ENCODE measurements around the gene TNFAIP3. TPM values are rescaled to one million over a fixed set of nuclear protein-coding genes. Genes with fewer than 3 reads are reported as not detected.
A peak's percentile ranks its signal among the peaks of the same experiment; 100 is the strongest.
"Not testable (repeated sequence)": the region's sequence is repeated elsewhere in the genome, so short reads cannot be mapped to it uniquely, and the experiment has no call there.

TNFAIP3 gene
- total and polyA plus RNA-seq, 7 experiments from 2014 or later, result 66.6 to 2,915 (median 140) TPM

GRCh38 chr6:137882225-137882961, 15.3 kb downstream of the TNFAIP3 start:
- Mint-ChIP-seq H3K36me3 (peaks cover 7 to 53% (median 32%) of the 10 kb centered on the region in 5 donors), H3K4me1 (peaks cover 30 to 71% (median 63%) of the 10 kb centered on the region in 7 donors), H3K4me3 (peak overlapping the region in 9 of 10 donors; percentile 18 to 75 (median 52)), H3K9me3 (peaks cover 0 to 54% (median 0%) of the 10 kb centered on the region in 11 donors), H3K27me3 (no peaks in the 10 kb centered on the region), H3K27ac (peak overlapping the region; percentile 81 to 92 (median 90))
- intact Hi-C loops (cut with micrococcal nuclease), result loop anchor here (2.0 kb wide), 2 partner anchors 46 to 62 kb away; no protein-coding TSS in a partner anchor
- Histone ChIP-seq H3K27ac (ENCODE audit: low read depth, low read length) (peak overlapping the region; percentile 63), H3K36me3 (ENCODE audit: control insufficient read depth in 2 of 3, insufficient read depth in 3 of 3, low read length in 3 of 3) (peaks cover 31 to 52% (median 51%) of the 10 kb centered on the region in 3 experiments), H3K4me1 (ENCODE audit: control insufficient read depth in 2 of 2, insufficient read depth in 2 of 2, low read length in 2 of 2) (peaks cover 12 to 40% of the 10 kb centered on the region in 2 donors), H3K4me3 (ENCODE audit: low read length) (no peak overlapping the region), H3K9me3 (ENCODE audit: control insufficient read depth in 2 of 3, low read length in 3 of 3) (no peaks in the 10 kb centered on the region), H3K27me3 (ENCODE audit: control insufficient read depth in 2 of 2, insufficient read depth in 2 of 2, low read length in 2 of 2) (no peaks in the 10 kb centered on the region)
- ChIA-PET CTCF (interaction anchor here (0.7 to 2.0 kb wide), 6 partner anchors 11 to 176 kb away, joined by 3 to 7 read pairs (median 4); partner anchors contain the start of gene TNFAIP3), POLR2A (interaction anchor here (0.6 to 9.4 kb wide), 3 partner anchors 12 to 1255 kb away, joined by 3 to 105 read pairs (median 5); partner anchors contain the start of gene TNFAIP3)
- DNase-seq (peak in 7 of 9 donors; percentile 45 to 66 (median 52)), ATAC-seq (peak; percentile 35)

GRCh38 chr6:137883400-137884148, 16.5 kb downstream of the TNFAIP3 start:
- ATAC-seq, result peak; percentile 50
- Mint-ChIP-seq H3K9me3 (peaks cover 0 to 46% (median 2%) of the 10 kb centered on the region in 11 donors), H3K27me3 (no peaks in the 10 kb centered on the region), H3K27ac (peak overlapping the region; percentile 88 to 97 (median 95)), H3K36me3 (peaks cover 7 to 53% (median 22%) of the 10 kb centered on the region in 5 donors), H3K4me3 (peak overlapping the region; percentile 42 to 86 (median 69)), H3K4me1 (peaks cover 27 to 63% (median 52%) of the 10 kb centered on the region in 7 donors)
- ChIA-PET CTCF (interaction anchor here (0.6 to 2.0 kb wide), 7 partner anchors 11 to 675 kb away, joined by 3 to 7 read pairs (median 4); partner anchors contain the start of gene TNFAIP3), POLR2A (interaction anchor here (1.2 to 9.4 kb wide), 2 partner anchors 14 to 1594 kb away, joined by 3 to 105 read pairs; partner anchors contain the start of genes BCLAF1 and TNFAIP3)
- H3K27me3 ChIP-seq (ENCODE audit: control insufficient read depth in 2 of 2, insufficient read depth in 2 of 2, low read length in 2 of 2), result no peaks in the 10 kb centered on the region
- peak overlapping the region; percentile 63 for H3K27ac ChIP-seq (ENCODE audit: low read depth, low read length)
- intact Hi-C loops (cut with micrococcal nuclease), result loop anchor here (1.0 to 2.0 kb wide), 3 partner anchors 13 to 61 kb away; no protein-coding TSS in a partner anchor
- peaks cover 12 to 40% of the 10 kb centered on the region in 2 donors for H3K4me1 ChIP-seq (ENCODE audit: control insufficient read depth in 2 of 2, insufficient read depth in 2 of 2, low read length in 2 of 2)
- DNase-seq, result peak in 7 of 9 donors; percentile 46 to 64 (median 60)
- H3K4me3 ChIP-seq (ENCODE audit: low read length), result no peak overlapping the region
- H3K36me3 ChIP-seq (ENCODE audit: control insufficient read depth in 2 of 3, insufficient read depth in 3 of 3, low read length in 3 of 3), result peaks cover 21 to 41% (median 39%) of the 10 kb centered on the region in 3 experiments
- no peaks in the 10 kb centered on the region for H3K9me3 ChIP-seq (ENCODE audit: control insufficient read depth in 2 of 3, low read length in 3 of 3)

GRCh38 chr6:137884149-137884909, 17.3 kb downstream of the TNFAIP3 start:
- Mint-ChIP-seq H3K36me3 (peaks cover 6 to 60% (median 20%) of the 10 kb centered on the region in 5 donors), H3K4me3 (peak overlapping the region in 8 of 10 donors; percentile 4 to 78 (median 69)), H3K27me3 (no peaks in the 10 kb centered on the region), H3K4me1 (peaks cover 27 to 58% (median 48%) of the 10 kb centered on the region in 7 donors), H3K9me3 (peaks cover 0 to 40% (median 5%) of the 10 kb centered on the region in 11 donors), H3K27ac (peak overlapping the region; percentile 66 to 96 (median 88))
- ATAC-seq (peak; percentile 20), DNase-seq (peak in 2 of 9 donors; percentile 4 to 11)
- Histone ChIP-seq H3K4me1 (ENCODE audit: control insufficient read depth in 2 of 2, insufficient read depth in 2 of 2, low read length in 2 of 2) (peaks cover 12 to 37% of the 10 kb centered on the region in 2 donors), H3K4me3 (ENCODE audit: low read length) (no peak overlapping the region), H3K36me3 (ENCODE audit: control insufficient read depth in 2 of 3, insufficient read depth in 3 of 3, low read length in 3 of 3) (peaks cover 14 to 33% (median 31%) of the 10 kb centered on the region in 3 experiments), H3K27ac (ENCODE audit: low read depth, low read length) (no peak overlapping the region), H3K27me3 (ENCODE audit: control insufficient read depth in 2 of 2, insufficient read depth in 2 of 2, low read length in 2 of 2) (no peaks in the 10 kb centered on the region), H3K9me3 (ENCODE audit: control insufficient read depth in 2 of 3, low read length in 3 of 3) (no peaks in the 10 kb centered on the region)
- ChIA-PET CTCF (interaction anchor here (0.6 to 2.0 kb wide), 5 partner anchors 12 to 676 kb away, joined by 3 to 7 read pairs (median 4); partner anchors contain the start of gene TNFAIP3), POLR2A (interaction anchor here (1.2 to 9.4 kb wide), 2 partner anchors 14 to 1594 kb away, joined by 3 to 105 read pairs; partner anchors contain the start of genes BCLAF1 and TNFAIP3)
- intact Hi-C loops (cut with micrococcal nuclease), result no loop called here

GRCh38 chr6:137884910-137885229, 17.8 kb downstream of the TNFAIP3 start:
- H3K4me3 ChIP-seq (ENCODE audit: low read length); H3K27ac ChIP-seq (ENCODE audit: low read depth, low read length); H3K27me3 Mint-ChIP-seq; H3K4me3 Mint-ChIP-seq; ATAC-seq; H3K9me3 ChIP-seq (ENCODE audit: control insufficient read depth in 2 of 3, low read length in 3 of 3); intact Hi-C loops (cut with micrococcal nuclease); DNase-seq; H3K27me3 ChIP-seq (ENCODE audit: control insufficient read depth in 2 of 2, insufficient read depth in 2 of 2, low read length in 2 of 2): not testable (repeated sequence)
- H3K36me3 Mint-ChIP-seq, result peaks cover 6 to 63% (median 16%) of the 10 kb centered on the region in 5 donors
- peaks cover 26 to 53% (median 45%) of the 10 kb centered on the region in 7 donors for H3K4me1 Mint-ChIP-seq
- peaks cover 0 to 39% (median 5%) of the 10 kb centered on the region in 11 donors for H3K9me3 Mint-ChIP-seq
- peak overlapping the region in 8 of 9 donors; percentile 64 to 96 (median 88) for H3K27ac Mint-ChIP-seq
- CTCF ChIA-PET, result interaction anchor here (1.2 to 2.0 kb wide), 2 partner anchors 16 to 17 kb away, joined by 3 to 7 read pairs; partner anchors contain the start of gene TNFAIP3
- POLR2A ChIA-PET, result interaction anchor here (9.4 kb wide), 1 partner anchor 15 kb away, joined by 105 read pairs; the partner anchor contains the start of gene TNFAIP3
- H3K36me3 ChIP-seq (ENCODE audit: control insufficient read depth in 2 of 3, insufficient read depth in 3 of 3, low read length in 3 of 3), result peaks cover 10 to 28% (median 26%) of the 10 kb centered on the region in 3 experiments
- H3K4me1 ChIP-seq (ENCODE audit: control insufficient read depth in 2 of 2, insufficient read depth in 2 of 2, low read length in 2 of 2), result peaks cover 12 to 36% of the 10 kb centered on the region in 2 donors

- POLR2A ChIA-PET, result interaction anchor here (0.6 kb wide), 1 partner anchor 1495 kb away, joined by 3 read pairs; no protein-coding TSS in a partner anchor
- Histone ChIP-seq H3K36me3 (ENCODE audit: control insufficient read depth in 2 of 3, insufficient read depth in 3 of 3, low read length in 3 of 3) (peaks cover 0 to 14% (median 13%) of the 10 kb centered on the region in 3 experiments), H3K4me1 (ENCODE audit: control insufficient read depth in 2 of 2, insufficient read depth in 2 of 2, low read length in 2 of 2) (peaks cover 12 to 28% of the 10 kb centered on the region in 2 donors)
- peaks cover 0 to 37% (median 5%) of the 10 kb centered on the region in 11 donors for H3K9me3 Mint-ChIP-seq
- peak overlapping the region in 5 of 9 donors; percentile 63 to 91 (median 80) for H3K27ac Mint-ChIP-seq
- H3K27me3 Mint-ChIP-seq; H3K27me3 ChIP-seq (ENCODE audit: control insufficient read depth in 2 of 2, insufficient read depth in 2 of 2, low read length in 2 of 2); CTCF ChIA-PET; DNase-seq; H3K9me3 ChIP-seq (ENCODE audit: control insufficient read depth in 2 of 3, low read length in 3 of 3); intact Hi-C loops (cut with micrococcal nuclease); H3K4me3 Mint-ChIP-seq; H3K4me3 ChIP-seq (ENCODE audit: low read length); ATAC-seq; H3K27ac ChIP-seq (ENCODE audit: low read depth, low read length): not testable (repeated sequence)
- peaks cover 4 to 70% (median 15%) of the 10 kb centered on the region in 5 donors for H3K36me3 Mint-ChIP-seq
- peaks cover 25 to 42% (median 36%) of the 10 kb centered on the region in 7 donors for H3K4me1 Mint-ChIP-seq
Observed at GRCh38 chr6:137886226-137886625, 19.2 kb downstream of the TNFAIP3 start.

Data from naive thymus-derived CD4-positive, alpha-beta T cell (primary cell).